Endodermal cell (in vitro differentiated cells): ENCODE results near the gene SHROOM4. TPM values are rescaled to one million over a fixed set of nuclear protein-coding genes. Genes with fewer than 3 reads are reported as not detected.

Experiments
- DNase-seq: peaks from one replicate; pipeline ENCODE4 v3.0.0-alpha.2; 2017
- H3K27ac ChIP-seq: 2 replicates; pipeline ENCODE4 v1.5.1; 2013; ENCODE audit warnings: mild to moderate bottlenecking, low read depth, low read length, moderate library complexity
- H3K27me3 ChIP-seq: 2 replicates; pipeline ENCODE4 v1.6.1; 2013; ENCODE audit warnings: mild to moderate bottlenecking, low read length, moderate library complexity; ENCODE audit not compliant: insufficient read depth, control insufficient read depth, poor library complexity, severe bottlenecking
- H3K36me3 ChIP-seq: 2 replicates; pipeline ENCODE4 v1.7.0; 2013; ENCODE audit warnings: mild to moderate bottlenecking, low read length, moderate library complexity; ENCODE audit not compliant: control insufficient read depth, insufficient read depth
- H3K4me1 ChIP-seq: one replicate; pipeline ENCODE4 v1.7.0; 2013; ENCODE audit warnings: low read length; ENCODE audit not compliant: control insufficient read depth, insufficient read depth
- H3K4me3 ChIP-seq: 2 replicates; pipeline ENCODE4 v1.5.1; 2013; ENCODE audit warnings: mild to moderate bottlenecking, low read length, moderate library complexity
- H3K9ac ChIP-seq: 2 replicates; pipeline ENCODE4 v1.6.1; 2013; ENCODE audit warnings: mild to moderate bottlenecking, low read length, moderate library complexity; ENCODE audit not compliant: poor library complexity, severe bottlenecking; ENCODE audit errors: extremely low read depth
- H3K9me3 ChIP-seq: 2 replicates; pipeline ENCODE4 v1.6.1; 2013; ENCODE audit warnings: mild to moderate bottlenecking, low read length, moderate library complexity; ENCODE audit not compliant: control insufficient read depth
- H3K27ac Mint-ChIP-seq: 2 replicates; pipeline ENCODE4 v1.8.0; 2020; ENCODE audit warnings: mixed read lengths
- H3K27me3 Mint-ChIP-seq: 2 replicates; pipeline ENCODE4 v1.8.0; 2021; ENCODE audit warnings: mild to moderate bottlenecking, mixed read lengths; ENCODE audit not compliant: insufficient read depth
- H3K36me3 Mint-ChIP-seq: 2 replicates; pipeline ENCODE4 v1.8.0; 2020; ENCODE audit warnings: low read depth, mixed read lengths
- H3K4me1 Mint-ChIP-seq: 2 replicates; pipeline ENCODE4 v1.8.0; 2020; ENCODE audit warnings: mixed read lengths
- H3K4me3 Mint-ChIP-seq: 2 replicates; pipeline ENCODE4 v1.8.0; 2020; ENCODE audit warnings: mild to moderate bottlenecking, moderate library complexity, mixed read lengths
- H3K9me3 Mint-ChIP-seq: 2 replicates; pipeline ENCODE4 v1.8.0; 2020; ENCODE audit warnings: mild to moderate bottlenecking, mixed read lengths
- CTCF ChIP-seq: fragments of 200-600 bp; sonication (generic); conservative IDR thresholded peaks from 2 replicates; pipeline ENCODE4 v1.5.0; 2021; ENCODE audit warnings: antibody characterized with exemption, mild to moderate bottlenecking
- WGBS, 2 experiments: methylation state at CpG; one replicate each; pipeline versions ENCODE4 v1.1.5 to v1.1.7; 2013; ENCODE audit warnings: missing lambda C conversion rate in 2 of 2, mixed read lengths in 1 of 2; ENCODE audit not compliant: insufficient coverage in 1 of 2, insufficient read length in 1 of 2; 5-methylcytosine and 5-hydroxymethylcytosine counted together
- total RNA-seq, 2 donors: library from RNA; stranded (reverse); fragmentation: NEBNext Ultra II Directional in 1 of 2; extraction: Animal tissue kit (Norgen Biotek cat#: 25700) in 1 of 2; gene quantifications; 2 replicates in 1 of 2; 3 replicates in 1 of 2; pipeline ENCODE4 v1.2.1, GENCODE V29; 2021

Gene SHROOM4
- total RNA-seq, 2 donors from 2014 or later, result 17.7 to 20.5 TPM

GRCh38 chrX:50712777-50713176 lies 101.2 kb downstream of the SHROOM4 start:
- Histone ChIP-seq H3K27me3 (no peaks in the 10 kb centered on the region), H3K9me3 (no peaks in the 10 kb centered on the region), H3K4me3 (no peak overlapping the region), H3K36me3 (no peaks in the 10 kb centered on the region), H3K4me1 (peaks cover 5% of the 10 kb centered on the region), H3K27ac (no peak overlapping the region), H3K9ac (no peak overlapping the region)
- peaks cover 35% of the 10 kb centered on the region for H3K9me3 Mint-ChIP-seq
- H3K27me3 Mint-ChIP-seq, result no peaks in the 10 kb centered on the region
- peaks cover 7% of the 10 kb centered on the region for H3K36me3 Mint-ChIP-seq
- H3K27ac Mint-ChIP-seq, result no peak overlapping the region
- H3K4me1 Mint-ChIP-seq, result peaks cover 9% of the 10 kb centered on the region
- no peak for TF ChIP-seq CTCF
- DNase-seq, result no peak
- 77 to 100% methylated on average over 1 to 5 of the region's 6 CpGs for WGBS, 2 experiments
- no peak overlapping the region for H3K4me3 Mint-ChIP-seq

GRCh38 chrX:50711907-50712306 lies 102.1 kb downstream of the SHROOM4 start:
- no peak for TF ChIP-seq CTCF
- Mint-ChIP-seq H3K27ac (no peak overlapping the region), H3K27me3 (no peaks in the 10 kb centered on the region), H3K36me3 (peaks cover 2% of the 10 kb centered on the region), H3K9me3 (peaks cover 33% of the 10 kb centered on the region), H3K4me1 (peaks cover 13% of the 10 kb centered on the region), H3K4me3 (no peak overlapping the region)
- Histone ChIP-seq H3K27ac (no peak overlapping the region), H3K4me1 (peaks cover 7% of the 10 kb centered on the region), H3K9me3 (no peaks in the 10 kb centered on the region), H3K36me3 (no peaks in the 10 kb centered on the region), H3K27me3 (no peaks in the 10 kb centered on the region), H3K4me3 (no peak overlapping the region), H3K9ac (no peak overlapping the region)
- DNase-seq, result no peak
- WGBS, 2 experiments, result 60% methylated on average over 1 of the region's 1 CpG; no CpG with 5 or more reads in 1 of the 2 experiments

DNA sequence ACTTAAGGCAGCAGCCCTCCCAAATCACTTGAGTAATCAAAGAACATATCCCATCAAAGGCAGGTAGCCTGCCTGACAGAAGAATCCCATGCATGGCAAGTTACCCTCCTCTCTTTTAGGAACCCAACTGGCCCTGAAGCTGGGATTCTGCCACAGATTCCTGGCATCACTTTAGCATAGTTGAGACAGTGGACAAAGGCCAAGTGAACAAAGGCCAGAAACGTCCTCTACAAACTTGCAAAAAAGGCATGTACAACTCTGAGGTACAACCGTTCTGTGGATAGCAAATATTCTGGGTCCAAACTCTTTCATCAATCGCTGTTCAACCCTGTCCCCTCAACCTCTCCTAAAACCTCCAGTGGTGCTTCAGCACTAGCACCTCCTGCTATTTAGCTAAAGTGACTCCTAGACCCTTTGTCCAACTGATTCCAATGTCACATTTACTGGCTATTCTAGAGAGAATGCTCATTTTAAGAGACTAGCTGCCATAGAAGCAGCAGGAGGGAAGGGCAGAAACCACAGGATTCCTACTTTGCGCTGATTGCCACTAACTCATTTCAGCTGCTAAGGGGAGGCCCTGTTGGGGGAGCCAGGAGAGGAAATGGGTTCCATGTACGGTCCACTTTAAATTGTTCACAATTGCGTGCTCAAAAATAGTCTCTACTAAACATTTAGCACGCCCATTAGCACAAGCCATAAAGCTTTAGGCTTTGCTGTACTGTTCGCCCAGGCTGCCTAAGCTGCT lies 105.9 kb downstream of the SHROOM4 start:
- Mint-ChIP-seq H3K4me3 (no peak overlapping the region), H3K4me1 (peaks cover 17% of the 10 kb centered on the region), H3K36me3 (no peaks in the 10 kb centered on the region), H3K27ac (no peak overlapping the region), H3K9me3 (peaks cover 35% of the 10 kb centered on the region), H3K27me3 (no peaks in the 10 kb centered on the region)
- H3K4me3 ChIP-seq, result no peak overlapping the region
- H3K9me3 ChIP-seq, result no peaks in the 10 kb centered on the region
- H3K36me3 ChIP-seq, result no peaks in the 10 kb centered on the region
- no peak for DNase-seq
- H3K27me3 ChIP-seq, result no peaks in the 10 kb centered on the region
- no peak overlapping the region for H3K27ac ChIP-seq
- no peak for TF ChIP-seq CTCF
- WGBS, 2 experiments, result 67 to 80% methylated on average over 1 to 7 of the region's 8 CpGs
- H3K9ac ChIP-seq, result no peak overlapping the region
- peaks cover 9% of the 10 kb centered on the region for H3K4me1 ChIP-seq
